GM18499 (cell line): Measurements from ENCODE around the gene XPOT.

ENCODE experiments used
- ATAC-seq: cut with Tn5 transposase; IDR thresholded peaks from one replicate; pipeline ENCODE4 v1.9.1; 2021; ENCODE audit warnings: moderate number of reproducible peaks; ENCODE audit not compliant: insufficient read depth, unreplicated experiment

Gene XPOT

DNA sequence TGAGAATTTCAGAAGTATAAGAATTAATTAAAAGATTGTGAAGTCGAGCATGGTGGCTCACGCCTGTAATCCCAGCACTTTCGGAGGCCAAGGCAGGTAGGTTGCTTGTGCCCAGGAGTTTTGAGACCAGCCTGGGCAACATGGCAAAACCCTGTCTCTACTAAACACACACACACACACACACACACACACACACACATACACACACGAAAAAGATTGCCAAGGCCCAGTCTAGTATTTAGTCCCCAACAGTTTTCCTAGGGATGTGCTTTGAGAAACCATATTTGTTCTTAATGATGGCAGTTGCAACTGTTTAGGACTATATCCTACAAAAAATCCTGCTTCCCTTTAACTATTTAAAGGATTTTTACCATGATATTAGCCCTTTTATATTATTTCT, 53.7 kb downstream of the XPOT start:
- no peak for ATAC-seq

DNA sequence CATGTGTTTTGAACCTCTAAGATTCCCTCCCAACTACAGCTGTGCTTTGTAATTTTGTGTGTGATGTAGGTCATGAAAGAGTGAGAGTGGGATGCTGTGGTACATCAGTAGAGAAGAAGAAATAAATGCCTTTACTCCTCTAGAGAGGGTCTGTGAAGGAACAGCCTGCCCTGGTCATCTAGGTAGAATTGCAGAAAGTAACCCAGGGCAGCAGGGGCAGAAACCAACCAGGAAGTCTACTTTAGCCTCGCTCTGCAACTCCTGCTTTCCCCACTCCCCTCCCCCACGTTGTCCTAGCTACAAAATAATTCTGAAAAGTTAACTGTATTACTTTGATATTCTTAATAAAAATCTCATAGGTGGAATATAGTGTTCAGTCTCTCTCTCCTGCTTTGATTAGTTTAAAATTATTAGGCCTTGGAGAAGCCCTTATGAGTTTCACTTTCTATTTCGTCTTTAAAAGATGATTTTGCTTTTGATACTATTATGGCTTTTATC, 55.3 kb downstream of the XPOT start:
- ATAC-seq = no peak

DNA sequence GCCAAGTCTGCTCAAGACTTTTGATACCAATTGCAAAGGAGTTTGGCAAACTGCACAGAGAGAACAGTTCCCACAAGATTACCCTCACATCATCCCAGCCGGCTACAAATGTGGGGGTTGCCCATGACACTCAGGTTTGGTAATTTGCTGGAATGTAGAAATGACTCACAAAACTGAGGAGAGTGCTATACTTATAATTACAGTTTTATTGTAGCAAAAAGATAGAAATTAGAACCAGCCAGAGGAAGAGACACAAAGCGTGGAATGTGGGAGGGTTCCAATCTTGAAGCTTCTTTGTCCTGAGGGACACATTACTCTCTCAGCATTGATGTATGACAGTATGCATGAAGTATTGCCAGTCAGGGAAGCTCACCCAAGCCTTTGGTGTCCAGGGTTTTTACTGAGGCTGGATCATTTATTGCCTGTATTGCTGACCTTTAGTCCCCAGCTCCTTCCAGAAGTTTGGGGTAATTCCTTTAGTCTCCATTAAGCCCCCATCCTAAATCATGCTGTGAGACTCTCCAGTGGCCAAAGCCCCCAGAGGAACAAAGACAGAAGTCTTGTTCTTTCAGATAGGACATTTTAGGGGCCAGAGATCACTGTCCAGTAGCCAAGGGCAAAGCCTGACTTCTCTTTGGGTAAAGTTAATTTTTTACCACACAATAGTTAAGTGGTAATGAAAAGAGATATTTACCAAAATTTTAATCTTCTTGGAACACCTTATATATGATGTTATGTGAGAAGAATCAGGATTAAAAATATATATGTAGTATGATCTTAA, 57.6 kb downstream of the XPOT start:
- no peak for ATAC-seq

DNA sequence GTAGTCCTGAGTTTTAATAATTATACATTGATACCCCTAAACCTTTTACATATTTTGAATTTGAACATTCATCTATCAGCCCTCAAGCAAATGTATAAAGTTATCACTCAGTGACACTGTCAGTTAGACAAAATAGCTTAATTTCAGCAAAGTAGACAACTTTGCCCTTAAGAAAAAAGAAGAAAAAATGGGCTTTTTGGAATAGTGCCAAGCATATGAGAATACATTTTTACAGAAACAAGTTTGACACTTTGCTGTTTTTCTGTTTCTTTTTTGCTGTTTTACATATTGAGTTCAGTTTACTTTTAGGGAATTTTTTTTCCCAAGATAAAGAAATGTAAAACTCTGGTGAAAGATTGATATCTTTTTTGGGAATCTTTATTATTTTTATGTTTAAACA, 62.0 kb downstream of the XPOT start:
- no peak for ATAC-seq

DNA sequence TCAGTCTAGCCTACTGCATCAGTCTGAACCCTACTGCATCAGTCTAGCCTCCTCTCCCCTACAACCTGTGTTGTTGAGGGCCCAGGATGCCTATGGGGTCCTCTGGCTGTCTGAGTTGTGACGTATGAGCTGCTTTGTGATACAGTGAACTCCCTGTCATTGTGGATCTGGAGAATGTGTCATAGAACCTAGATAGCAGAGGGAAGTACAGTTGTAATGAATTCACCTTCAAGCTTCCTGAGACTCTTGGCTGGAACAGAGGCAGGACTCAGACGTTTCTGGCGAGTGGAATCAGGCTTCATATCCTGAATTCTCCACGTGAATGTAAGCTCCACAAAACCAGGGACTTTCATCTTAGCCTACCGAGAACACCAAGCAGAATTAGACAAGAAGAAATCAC, 64.8 kb downstream of the XPOT start:
- ATAC-seq = no peak

DNA sequence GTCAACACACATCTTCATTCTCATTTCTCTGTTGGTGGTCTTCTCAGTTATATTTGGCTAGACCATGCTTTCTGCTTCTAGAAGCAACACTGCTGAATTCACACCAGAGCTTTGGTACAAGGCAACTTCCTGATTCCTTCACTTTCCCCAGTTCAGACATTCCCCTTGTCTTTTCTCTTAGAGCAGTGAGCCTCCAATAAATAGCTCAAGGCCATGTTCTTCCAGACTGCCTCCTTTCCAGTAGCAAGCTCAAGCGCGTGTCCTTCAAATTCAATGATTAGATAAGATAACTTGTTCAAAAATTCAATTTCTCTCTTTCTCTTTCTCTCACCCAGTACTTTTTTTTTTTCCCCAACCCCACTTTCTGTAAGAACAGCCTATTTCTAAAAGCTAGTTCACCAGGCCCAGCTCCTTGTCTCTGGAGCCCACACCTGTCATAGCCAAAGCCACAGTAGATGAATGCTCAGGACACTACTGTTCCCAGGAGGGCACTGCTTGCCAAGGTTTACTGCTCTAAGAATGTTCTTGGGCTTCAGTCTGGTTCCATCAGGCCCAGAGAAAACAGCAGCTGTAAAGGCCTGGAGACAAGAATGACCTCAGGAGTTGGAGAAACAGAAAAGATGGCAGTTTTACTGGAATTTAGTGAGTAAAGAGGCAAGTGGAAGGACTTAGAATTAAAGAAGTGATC, 65.4 kb downstream of the XPOT start:
- no peak for ATAC-seq

DNA sequence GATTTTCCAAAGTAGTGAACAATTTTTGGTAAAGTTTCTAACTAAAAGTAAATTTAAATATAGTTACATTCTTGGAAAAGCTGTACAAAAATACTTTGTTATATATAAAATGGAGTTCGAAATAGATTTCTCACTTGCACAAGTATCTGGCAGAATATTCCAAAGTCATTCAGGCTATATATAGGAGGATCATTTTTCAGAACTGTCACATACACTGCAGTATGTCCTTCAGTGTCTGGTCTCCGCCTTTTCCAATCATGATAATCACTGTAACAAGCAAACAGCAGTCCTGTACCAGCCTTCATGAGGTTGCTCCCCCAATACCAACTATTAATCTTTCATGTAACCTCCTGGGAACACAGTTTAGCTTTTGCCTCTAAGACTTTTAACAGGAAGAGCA, 66.3 kb downstream of the XPOT start:
- no peak for ATAC-seq

DNA sequence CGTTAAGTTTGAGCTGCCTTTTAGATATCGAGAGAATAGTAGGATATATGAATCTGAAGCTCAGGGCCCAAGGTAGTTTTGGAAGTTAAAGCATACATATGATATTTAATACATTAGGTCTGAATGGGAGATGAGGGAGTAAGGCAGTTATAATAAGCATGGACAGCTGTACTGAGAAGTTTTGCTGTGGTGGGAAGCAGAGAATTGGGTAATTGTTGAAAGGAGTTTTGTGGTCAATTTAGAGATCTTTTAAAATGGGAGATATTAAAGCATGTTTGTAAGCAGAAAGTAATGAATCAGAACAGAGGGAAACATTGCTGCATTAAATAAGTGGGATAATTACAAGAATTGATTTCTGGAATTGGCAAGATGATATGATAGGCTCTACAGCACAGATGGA, 69.0 kb downstream of the XPOT start:
- no peak for ATAC-seq

DNA sequence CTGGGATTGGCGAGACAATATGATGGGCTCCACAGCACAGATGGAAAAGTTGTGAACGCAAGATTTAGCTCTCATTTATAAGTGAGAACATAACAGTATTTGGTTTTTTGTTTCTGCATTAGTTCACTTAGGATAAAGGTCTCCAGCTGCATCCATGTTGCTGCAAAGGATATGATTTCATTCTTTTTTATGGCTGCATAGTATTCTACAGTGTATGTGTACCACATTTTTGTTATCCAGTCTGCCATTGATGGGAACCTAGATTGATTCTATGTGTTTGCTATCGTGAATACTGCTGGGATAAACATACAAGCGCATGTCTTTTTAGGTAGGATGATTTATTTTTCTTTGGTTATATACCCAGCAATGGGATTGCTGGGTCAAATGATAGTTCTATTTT, 71.3 kb downstream of the XPOT start:
- ATAC-seq = no peak

DNA sequence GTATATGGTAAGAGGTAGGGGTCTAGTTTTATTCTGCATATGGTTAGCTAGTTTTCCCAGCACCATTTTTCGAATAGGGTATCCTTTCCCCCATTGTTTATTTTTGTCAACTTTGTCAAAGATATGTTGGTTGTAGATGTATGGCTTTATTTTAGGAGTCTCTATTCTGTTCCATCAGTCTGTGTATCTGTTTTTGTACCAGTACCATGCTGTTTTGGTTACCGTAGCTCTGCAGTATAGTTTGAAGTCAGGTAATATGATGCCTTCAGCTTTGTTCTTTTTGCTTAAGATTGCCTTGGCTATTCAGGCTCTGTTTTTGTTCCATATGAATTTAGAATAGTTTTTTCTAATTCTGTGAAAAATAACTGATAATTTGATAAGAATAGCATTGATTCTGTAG, 72.7 kb downstream of the XPOT start:
- no peak for ATAC-seq

DNA sequence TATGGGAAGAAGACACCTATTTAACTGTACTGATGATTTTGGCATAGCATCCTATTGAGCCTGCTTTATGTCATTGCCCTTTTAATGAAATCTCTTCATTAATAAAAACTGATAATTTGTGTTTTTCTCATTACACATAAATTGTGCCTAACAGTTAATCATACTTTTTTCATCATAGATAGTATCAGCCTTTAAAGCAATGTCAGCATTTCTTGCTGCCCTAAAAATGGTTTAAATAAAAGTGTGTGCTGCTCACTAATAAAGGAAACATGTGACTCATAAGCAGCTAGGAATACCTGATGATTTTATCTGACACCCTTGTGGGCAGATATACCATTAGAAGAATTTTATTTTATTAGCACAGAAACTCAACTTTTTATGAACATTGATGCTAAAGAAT, 74.5 kb downstream of the XPOT start:
- ATAC-seq = no peak

DNA sequence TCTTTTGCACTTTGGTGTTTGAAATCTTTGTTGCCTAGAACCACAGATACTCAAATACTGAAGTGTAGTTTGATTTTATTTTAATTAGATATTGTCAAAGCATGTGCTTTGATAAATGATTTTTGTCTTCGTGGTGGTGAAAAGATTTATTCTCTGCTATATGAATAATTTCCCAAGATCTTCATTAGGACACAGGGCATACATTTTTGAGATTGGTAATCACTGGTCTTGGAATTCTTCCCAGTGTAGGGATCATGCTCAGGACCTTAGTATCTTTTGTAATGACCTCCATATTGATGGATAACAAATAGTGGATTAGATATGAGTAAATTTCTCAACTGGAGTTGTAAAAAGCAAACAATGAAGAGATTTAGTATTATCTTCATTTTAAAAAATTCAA, 76.0 kb downstream of the XPOT start:
- ATAC-seq = no peak

DNA sequence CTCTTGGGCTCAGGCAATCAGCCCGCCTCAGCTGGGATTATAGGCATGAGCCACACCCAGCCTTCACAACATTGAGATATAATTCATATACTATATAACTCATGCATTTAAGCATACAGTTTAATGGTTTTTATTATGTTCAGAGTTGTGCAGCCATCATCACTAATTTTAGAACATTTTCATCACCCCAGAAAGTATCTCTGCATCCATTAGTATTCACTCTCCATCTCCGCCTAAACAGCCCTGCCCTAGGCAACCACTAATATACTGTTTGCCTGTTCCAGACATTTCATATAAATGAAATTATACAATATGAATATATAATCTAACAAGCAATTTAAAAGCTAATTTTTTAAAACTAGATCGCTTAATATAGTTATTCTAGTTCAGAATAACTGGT, 82.5 kb downstream of the XPOT start:
- no peak for ATAC-seq

DNA sequence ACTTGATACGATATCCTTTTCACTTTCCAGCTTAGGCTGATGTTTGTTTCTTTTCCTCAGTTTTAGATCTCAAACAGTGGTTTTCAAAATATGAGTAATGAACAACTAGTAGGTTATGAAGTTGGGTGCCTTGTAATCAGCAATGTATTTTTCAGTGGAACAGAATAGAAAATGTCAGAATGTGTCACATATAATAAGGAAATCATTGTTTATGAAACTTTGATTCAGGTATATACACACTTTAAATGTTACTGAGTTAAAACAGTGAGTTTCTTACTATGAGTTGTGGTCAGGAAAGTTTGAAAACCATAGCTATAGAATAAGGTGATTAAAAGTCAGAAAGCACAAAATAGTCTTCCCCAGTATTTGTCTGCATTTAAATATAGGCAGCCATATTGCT, 87.5 kb downstream of the XPOT start:
- no peak for ATAC-seq

DNA sequence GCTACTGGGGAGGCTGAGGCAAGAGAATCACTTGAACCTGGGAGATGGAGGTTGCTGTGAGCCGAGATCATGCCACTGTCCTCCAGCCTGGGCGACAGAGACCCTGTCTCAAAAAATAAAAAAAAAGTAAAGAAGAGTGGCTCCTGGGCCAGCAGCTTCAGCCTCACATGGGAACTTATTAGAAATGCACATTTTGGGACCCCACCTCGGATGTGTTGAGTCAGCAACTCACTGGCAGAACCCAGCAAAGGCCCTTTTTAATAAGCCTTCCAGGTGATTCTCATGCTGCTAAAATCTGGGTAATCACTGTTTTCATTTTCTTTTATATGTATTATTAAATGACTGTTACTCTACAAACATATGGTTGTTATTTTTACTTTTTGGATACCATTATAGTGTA, 89.3 kb downstream of the XPOT start:
- no peak for ATAC-seq

DNA sequence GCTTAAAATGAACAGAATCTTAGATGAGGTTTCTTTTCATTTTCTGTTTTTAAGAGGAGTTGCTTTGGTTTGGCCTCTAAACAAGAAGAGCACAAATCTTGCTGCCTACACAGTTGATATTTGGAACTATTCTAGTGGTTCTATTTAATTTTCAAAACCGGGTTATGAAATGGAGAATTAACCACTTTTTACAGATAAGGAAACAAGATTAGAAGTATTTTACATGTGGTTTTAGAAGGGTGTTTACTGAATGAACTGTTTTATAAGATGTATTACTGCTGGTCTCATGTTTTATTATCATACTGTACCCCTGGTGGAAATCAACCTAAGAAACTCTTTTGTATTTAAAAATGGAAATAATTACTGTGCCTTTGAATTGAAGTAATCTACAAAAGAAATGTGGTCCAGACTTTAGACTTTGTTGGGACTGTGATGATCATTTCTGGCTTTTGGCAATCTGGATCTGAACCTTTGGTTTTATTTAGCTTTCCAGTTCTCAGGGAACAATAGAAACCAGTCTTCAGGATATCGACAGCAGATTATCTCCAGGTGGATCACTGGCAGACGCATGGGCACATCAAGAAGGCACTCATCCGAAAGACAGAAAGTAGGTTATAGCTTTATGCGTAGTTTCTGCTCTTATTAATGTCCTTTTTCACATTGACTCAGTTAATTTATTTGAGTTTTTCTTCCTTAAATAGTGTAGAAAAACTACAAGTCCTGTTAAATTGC, 91.0 kb downstream of the XPOT start:
- no peak for ATAC-seq

DNA sequence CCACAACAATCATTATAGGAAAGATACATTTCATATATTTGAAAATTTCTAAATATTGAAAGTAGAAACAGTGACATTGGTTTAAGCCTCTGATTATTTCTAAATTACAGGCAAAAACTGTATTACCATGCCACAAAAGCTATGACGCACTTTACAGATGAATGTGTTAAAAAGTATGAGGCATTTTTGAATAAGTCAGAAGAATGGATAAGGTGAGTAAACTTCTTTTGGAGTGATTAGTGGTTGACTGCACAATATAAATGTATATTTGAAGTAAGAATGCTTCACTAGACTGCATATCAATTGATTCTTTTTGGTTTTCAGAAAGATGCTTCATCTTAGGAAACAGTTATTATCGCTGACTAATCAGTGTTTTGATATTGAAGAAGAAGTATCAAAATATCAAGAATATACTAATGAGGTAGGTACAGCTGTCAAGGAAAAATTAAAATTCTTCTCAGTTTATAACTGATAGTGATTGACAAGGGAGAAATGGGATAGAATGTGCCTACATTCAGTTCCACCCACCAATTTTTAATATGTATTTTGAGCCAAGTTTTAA, 92.7 kb downstream of the XPOT start:
- no peak for ATAC-seq

DNA sequence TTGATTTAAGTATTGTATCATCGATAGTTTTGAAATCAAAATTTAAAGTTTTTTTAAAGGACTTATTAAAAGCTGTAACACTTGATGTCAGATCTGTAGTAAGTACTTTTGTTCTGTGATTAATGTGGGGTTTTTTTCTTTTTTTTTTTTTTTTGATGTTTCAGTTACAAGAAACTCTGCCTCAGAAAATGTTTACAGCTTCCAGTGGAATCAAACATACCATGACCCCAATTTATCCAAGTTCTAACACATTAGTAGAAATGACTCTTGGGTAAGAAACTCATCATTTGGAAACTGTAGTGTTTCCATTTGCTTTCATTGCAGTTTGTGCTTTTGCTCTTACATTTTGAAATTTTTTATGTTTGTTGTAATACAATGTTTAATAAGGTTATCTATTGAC, 93.3 kb downstream of the XPOT start:
- ATAC-seq = no peak

DNA sequence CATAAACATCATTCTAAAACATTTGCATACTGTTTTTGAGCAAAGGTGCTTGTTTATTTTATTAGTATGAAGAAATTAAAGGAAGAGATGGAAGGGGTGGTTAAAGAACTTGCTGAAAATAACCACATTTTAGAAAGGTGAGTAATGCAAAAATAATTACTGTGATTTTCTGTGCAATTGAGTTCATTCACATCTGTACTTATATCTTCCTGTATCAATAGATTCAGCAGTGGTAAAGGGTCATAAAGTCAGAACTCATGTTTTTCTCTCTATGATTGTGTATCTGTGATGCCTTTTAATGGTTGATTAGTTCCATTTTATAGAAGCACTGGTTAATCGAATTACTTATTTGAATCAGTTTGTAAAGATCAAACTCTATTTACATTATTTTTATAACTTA, 93.7 kb downstream of the XPOT start:
- no peak for ATAC-seq

DNA sequence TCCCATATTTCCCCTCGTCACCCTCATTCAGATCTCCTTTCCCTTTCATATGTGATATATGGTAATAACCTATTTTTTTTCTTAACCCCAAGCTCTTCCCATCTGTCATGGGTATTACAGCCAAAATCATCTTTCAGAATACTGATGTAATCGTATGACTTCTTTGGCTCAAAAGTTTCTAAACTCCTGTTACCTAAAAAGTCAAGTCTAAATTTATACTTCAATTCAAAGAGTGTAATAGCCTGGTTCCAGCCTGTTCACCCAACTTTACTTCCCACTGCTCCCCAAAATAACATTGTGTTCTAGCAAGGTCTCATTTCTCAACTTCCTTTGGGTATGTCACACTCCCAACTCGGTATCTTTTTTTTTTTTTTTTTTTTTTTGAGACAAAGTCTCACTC, 96.2 kb downstream of the XPOT start:
- ATAC-seq = no peak
